Activated T-cell treated with anti-CD3 and anti-CD28 coated beads, Interleukin-2, amount 50 U/mL, for 48 hours (primary cell): ENCODE measurements around the gene TOM1L2.

ENCODE experiments used
- DNase-seq, 2 experiments: peaks; one replicate each; pipeline ENCODE4 v3.0.0-alpha.2; 2020

Gene TOM1L2

DNA sequence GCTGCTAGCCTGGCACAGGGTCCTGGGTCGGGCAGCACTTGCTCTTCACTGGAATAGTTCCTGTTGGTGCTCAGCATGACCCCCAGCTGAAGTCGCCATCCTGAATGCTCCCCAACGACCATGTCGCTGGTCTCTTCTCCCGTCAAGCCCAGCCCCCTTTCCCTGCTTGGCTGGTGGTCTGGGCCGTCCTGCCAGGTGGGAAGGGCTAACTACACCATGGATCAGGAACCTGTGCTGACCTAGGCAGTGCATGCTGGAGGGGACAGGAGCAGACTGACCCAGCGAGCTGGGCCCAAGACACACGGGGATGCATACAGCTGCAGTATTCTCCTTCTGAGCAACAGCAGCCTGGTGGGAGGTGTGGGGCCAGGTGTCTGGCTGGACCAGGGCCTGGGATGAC is 126.2 kb downstream of the TOM1L2 start:
- DNase-seq: no peak

- DNase-seq: no peak
Observed at GRCh38 chr17:17845046-17845775, 127.0 kb downstream of the TOM1L2 start.

DNA sequence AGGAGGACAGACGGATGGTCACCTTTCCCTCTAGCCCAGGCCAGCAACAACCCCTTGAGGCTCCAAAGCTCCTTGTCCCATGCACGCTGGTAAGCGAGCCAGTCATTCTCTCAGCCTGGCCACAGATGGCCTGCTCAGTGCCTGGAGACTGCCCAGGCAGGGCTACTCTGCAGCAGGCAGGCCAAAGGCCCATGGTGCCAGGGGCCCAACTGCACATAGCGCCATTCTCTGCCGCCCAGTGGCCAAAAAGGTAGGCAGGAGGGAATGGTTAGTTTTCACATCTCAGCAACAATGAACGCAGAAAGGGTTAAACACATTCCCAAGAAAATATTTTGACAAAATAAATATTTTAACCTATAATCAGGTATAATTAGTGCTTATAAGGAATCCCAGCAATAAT is 127.7 kb downstream of the TOM1L2 start:
- DNase-seq: no peak

DNA sequence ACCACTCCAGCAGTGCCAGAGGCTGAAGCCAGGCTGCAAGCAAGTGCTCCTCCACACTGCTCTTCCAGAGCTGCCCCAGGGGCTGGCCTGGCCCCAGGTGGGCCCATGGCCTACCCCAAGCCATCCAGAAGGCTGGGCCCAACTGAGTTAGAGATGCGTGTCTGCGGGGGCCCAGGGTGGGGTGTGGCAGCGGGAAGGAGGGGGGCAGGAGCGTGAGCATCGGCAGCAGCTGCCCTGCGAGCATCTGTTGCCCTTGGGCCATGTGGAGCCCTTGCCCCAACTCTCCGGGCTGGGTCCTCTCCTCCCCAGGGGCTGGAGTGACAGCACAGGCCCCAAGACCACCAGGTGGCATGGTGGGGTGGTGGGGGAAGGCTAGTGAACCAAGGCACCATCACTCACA is 128.1 kb downstream of the TOM1L2 start:
- no peak for DNase-seq

GRCh38 chr17:17843096-17843495 is 129.1 kb downstream of the TOM1L2 start:
- DNase-seq: no peak

- no peak for DNase-seq
Observed at GRCh38 chr17:17842111-17842876, 129.9 kb downstream of the TOM1L2 start.

DNA sequence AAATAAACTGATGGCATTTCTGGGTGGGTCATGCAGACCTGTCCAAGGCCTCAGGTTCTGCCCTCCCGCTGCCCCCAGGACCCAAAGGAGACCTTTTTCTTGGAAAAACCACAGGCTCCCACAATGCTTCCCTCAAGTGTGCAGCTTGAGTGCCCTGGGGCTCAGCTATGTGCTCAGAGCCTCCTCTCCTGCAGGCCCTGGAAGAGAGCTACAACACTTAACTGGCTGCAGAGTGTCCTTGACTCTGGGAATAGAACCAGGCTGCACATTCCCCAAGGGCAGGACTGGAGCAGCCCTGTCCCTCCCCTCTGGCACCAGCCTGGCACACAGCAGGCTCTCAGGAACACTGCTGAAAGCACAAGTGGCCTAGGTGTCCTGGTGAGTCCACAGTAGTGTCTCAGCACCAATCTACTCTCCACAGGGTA is 130.6 kb downstream of the TOM1L2 start:
- no peak for DNase-seq

GRCh38 chr17:17840751-17841591 is 131.2 kb downstream of the TOM1L2 start:
- DNase-seq: no peak

- DNase-seq: peak; percentile 87 to 91
Observed at GRCh38 chr17:17839791-17840707, 132.2 kb downstream of the TOM1L2 start.

DNA sequence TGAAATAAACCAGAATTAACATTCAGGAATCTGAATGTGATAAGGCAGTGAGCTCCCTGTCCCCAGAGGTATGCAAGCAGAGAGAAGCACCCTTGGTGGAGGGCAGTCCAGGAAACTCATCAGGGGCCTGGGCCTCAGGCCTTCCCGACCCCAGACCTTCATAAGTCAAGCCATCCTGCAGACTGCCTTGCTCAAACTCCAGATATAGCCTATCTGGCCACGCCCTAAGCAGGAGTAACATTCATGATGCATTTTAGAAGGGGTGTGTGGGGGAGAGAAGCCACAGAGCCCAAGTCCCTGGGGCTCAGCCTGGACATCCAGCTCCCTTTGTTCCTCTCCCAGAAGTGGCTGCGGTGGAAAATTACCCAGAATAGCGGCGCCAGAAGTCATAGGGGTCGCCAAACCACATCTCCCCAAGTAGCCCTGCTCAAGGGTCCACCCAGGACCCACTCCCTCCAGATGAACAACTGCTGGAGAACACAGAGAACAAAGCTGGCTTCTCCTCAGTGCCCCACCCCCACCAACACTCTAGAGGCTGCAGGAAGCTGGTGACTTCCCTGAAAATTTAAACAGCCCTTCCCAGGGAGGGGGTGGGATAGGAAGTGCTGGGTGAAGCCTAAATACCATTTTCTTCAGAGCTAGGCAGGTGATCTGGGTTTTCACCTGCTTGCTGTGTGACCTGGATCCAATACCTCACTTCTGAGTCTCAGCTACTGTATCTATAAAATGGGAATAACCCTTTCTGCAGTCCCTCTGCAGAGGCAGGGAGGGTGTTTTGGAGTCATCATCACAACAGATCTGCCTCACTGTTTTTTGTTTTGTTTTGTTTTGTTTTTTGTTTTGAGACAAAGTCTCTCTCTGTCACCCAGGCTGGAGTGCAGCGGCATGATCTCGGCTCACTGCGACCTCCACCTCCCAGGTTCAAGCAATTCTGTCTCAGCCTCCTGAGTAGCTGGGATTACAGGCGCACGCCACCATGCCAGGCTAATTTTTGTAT is 133.9 kb downstream of the TOM1L2 start:
- DNase-seq: no peak

- DNase-seq: no peak
Observed at GRCh38 chr17:17837380-17837821, 134.8 kb downstream of the TOM1L2 start.

- DNase-seq: peak; percentile 78 to 83
Observed at GRCh38 chr17:17836818-17837379, 135.3 kb downstream of the TOM1L2 start, which contains the start of gene SREBF1. Gene SREBF1, minus strand, starts transcription at chr17:17836986. Its CDS starts 169 bp downstream, at chr17:17836817.

DNA sequence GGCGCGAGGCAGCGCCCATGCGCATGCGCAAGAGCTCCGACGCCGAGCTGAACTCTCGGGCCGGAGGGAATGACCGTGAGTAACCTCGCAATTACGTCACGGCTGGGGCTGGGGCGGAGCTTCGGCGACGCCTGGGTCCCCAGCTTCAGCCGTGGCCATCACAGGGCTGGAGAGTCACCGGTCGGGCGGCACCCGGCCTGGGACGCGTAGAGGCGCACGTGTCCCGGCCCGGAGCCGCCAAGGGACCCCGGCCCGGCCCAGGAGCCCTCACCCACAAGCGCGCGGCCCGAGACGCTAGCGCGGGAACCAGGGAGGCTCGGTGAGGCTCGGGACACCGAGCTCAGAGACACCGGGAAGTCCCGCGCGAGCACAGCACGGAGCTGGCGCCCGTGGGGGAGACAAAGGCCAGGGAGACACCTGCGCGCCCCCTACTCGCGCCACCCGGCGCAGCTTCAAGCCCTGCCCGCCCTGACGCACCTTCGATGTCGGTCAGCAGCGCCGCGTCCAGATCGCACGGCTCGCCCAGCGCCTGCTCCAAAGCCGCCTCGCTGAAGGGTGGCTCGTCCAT is 135.9 kb downstream of the TOM1L2 start:
- DNase-seq: peak; percentile 99

DNA sequence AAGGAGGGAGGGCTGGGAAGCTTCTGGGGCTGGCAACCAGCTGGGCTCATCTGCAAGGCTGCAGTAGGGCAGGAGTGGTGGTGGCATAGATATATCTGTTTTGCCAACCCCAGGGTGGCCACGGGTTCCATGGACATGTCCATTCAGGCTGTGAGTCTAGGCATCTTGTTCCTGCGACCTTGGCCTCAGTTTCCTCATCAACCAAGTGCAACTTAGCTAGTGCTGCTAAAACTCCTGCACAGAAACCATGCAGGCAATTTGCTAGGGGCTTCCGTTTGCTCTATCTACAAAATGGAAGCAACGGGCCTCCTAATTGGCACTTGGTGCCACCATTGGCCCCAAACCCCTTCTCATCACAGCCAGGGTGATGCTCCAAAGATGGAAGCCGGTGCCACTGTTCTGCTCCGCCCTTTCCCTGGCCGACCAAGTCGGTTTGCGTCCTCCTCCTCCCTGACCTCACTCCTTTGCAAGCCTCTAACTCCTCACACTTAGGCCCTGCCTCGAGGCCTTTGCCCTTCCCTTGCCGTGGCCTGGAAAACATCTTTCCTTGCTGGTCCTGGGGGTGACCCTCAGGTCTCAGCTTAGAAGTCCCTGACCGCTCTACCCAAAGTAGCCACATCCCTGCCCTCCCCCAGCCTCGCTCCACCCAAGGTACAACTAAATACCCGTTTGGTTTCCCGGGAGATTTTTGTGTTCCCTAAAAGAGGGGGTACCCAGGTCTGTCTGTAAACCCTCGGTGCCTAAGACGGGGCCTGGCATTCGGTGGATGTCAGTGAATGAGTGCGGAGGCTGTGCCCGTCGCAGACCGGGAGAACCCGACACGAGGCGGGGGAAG is 136.6 kb downstream of the TOM1L2 start:
- DNase-seq: no peak

GRCh38 chr17:17834974-17835373 is 137.2 kb downstream of the TOM1L2 start:
- DNase-seq: no peak

DNA sequence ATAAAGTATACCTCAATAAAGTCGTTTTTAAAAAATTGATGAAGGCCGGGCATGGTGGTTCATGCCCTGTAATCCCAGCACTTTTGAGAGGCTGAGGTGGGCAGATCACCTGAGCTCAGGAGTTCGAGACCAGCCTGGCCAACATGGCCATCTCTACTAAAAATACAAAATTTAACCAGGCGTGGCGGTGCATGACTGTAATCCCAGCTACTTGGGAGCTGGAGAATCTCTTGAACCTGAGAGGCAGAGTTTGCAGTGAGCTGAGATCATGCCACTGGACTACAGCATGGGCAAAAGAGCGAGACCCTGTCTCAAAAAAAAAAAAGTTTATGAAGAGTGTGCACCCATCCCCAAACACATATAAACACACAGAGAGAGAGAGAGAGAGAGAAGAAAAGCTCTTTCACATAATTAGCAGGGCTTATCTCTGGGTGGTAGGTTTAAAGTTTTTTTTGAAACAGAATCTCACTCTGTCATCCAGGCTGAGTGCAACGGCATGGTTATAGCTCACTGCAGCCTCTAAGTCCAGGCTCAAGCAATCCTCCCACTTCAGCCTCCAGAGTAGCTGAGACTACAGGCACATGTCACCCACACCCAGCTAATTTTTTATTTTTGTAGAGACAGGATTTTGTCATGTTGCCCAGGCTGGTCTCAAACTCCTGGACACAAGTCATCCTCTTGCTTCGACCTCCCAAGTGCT is 138.4 kb downstream of the TOM1L2 start:
- DNase-seq: no peak

DNA sequence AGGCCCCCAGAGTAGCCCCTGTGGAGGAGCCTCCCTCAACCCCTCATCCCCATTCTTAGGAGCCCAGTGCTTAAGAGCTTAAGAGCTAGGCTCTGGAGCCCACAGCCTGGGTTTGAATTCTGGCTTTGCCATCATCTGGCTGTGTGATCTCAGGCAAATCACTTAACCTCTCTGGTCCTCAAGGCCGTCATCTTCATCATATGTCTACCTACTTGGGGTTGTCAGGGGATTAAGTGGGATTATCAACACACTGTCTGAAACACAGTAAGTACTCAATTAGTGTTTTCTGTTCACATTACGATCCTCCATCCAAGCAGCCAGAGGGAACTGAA is 140.2 kb downstream of the TOM1L2 start:
- DNase-seq: no peak

- no peak for DNase-seq
Observed at GRCh38 chr17:17831208-17832031, 140.8 kb downstream of the TOM1L2 start.
